HCT116 (cell line): ENCODE results near the gene TENT4A. TPM values are rescaled to one million over a fixed set of nuclear protein-coding genes. Genes with fewer than 3 reads are reported as not detected.

Experiments
- ATAC-seq: fragments of 200-7000 bp; cut with Tn5 transposase; 2 replicates; pipeline ENCODE4 v1.9.1; 2020; ENCODE audit warnings: mild to moderate bottlenecking, moderate library complexity
- BruUV-seq: library from RNA; stranded (reverse); fragments of 400-500 nt; replicated peaks from 2 replicates; lab custom pipeline; 2021; lab: Mats Ljungman, UMichigan
- CTCF ChIA-PET: fragments of 300-600 bp; sonication (Branson Sonifier 250); formaldehyde crosslinking; loops from one replicate; lab custom pipeline; 2021; ENCODE audit warnings: antibody characterized with exemption; lab: Charles Lee
- POLR2A ChIA-PET: fragments of 300-600, 350-600 bp; sonication (Branson Sonifier 250); formaldehyde crosslinking; loops from one replicate; lab custom pipeline; 2021; ENCODE audit warnings: antibody characterized with exemption; lab: Charles Lee
- RAD21 ChIA-PET, 2 experiments: fragments of 300-600 bp; sonication (Branson Sonifier 250); formaldehyde crosslinking; loops; one replicate each; lab custom pipeline; 2023; ENCODE audit warnings: low total read pairs in 2 of 2; ENCODE audit not compliant: uncharacterized antibody in 2 of 2, unreplicated experiment in 2 of 2, low non-redundant PET in 1 of 2; lab: Charles Lee
- DNase-seq: peaks from one replicate; pipeline ENCODE4 v3.0.0-alpha.2; 2010; ENCODE audit warnings: low read depth, low spot score
- H2AFZ ChIP-seq: fragments of 200-600 bp; shearing (Covaris generic), sonication (generic); 2 replicates; pipeline ENCODE4 v1.6.1; 2017; ENCODE audit warnings: low read depth, mixed run types, mixed read lengths, antibody characterized with exemption, low read length; ENCODE audit not compliant: poor library complexity, severe bottlenecking
- H3K27ac ChIP-seq: 2 replicates; pipeline ENCODE4 v1.5.1; 2012; ENCODE audit warnings: low read depth, low read length
- H3K27me3 ChIP-seq: fragments of 200-600 bp; sonication (generic); 2 replicates; pipeline ENCODE4 v1.6.1; 2016; ENCODE audit warnings: mixed run types, low read length, mixed read lengths; ENCODE audit not compliant: insufficient read depth
- H3K36me3 ChIP-seq, 2 experiments: fragments of 200-500 bp in 1 of 2; fragments of 200-600 bp in 1 of 2; sonication (Bioruptor generic) in 1 of 2; sonication (generic) in 1 of 2; 2 replicates each; pipeline versions ENCODE4 v1.5.1 to v1.6.1; 2014 to 2016; ENCODE audit warnings: low read length in 2 of 2, inconsistent platforms in 1 of 2, mixed read lengths in 1 of 2, mixed run types in 1 of 2; ENCODE audit not compliant: insufficient read depth in 2 of 2, control insufficient read depth in 1 of 2
- H3K4me1 ChIP-seq, 2 experiments: fragments of 200-600 bp in 1 of 2; sonication (generic) in 1 of 2; 2 replicates each; pipeline versions ENCODE4 v1.5.1 to v1.6.1; 2012 to 2017; ENCODE audit warnings: low read length in 2 of 2, inconsistent platforms in 1 of 2, mild to moderate bottlenecking in 1 of 2, mixed read lengths in 1 of 2, mixed run types in 1 of 2, moderate library complexity in 1 of 2; ENCODE audit not compliant: insufficient read depth in 2 of 2, control insufficient read depth in 1 of 2
- H3K4me2 ChIP-seq: fragments of 200-600 bp; sonication (generic); 2 replicates; pipeline ENCODE4 v1.6.1; 2017; ENCODE audit warnings: mixed run types, low read length, mixed read lengths
- H3K4me3 ChIP-seq, 2 experiments: fragments of 200-600 bp in 1 of 2; sonication (generic) in 1 of 2; replicated peaks in 1 of 2; 2 replicates each; pipeline ENCODE4 v1.5.1; 2011 to 2016; ENCODE audit warnings: low read length in 2 of 2, control low read depth in 1 of 2, low read depth in 1 of 2, mild to moderate bottlenecking in 1 of 2, mixed read lengths in 1 of 2, mixed run types in 1 of 2
- H3K79me2 ChIP-seq: fragments of 200-600 bp; sonication (generic); 2 replicates; pipeline ENCODE4 v1.6.1; 2017; ENCODE audit warnings: mild to moderate bottlenecking, mixed run types, low read length, moderate library complexity, mixed read lengths; ENCODE audit not compliant: insufficient read depth
- H3K9ac ChIP-seq: fragments of 200-600 bp; sonication (generic); 2 replicates; pipeline ENCODE4 v1.6.1; 2016; ENCODE audit warnings: low read length, mixed read lengths
- H3K9me2 ChIP-seq: fragments of 200-600 bp; sonication (generic), shearing (Covaris generic); 2 replicates; pipeline ENCODE4 v1.6.1; 2017; ENCODE audit warnings: mixed run types, mild to moderate bottlenecking, moderate library complexity; ENCODE audit not compliant: insufficient read depth
- H3K9me3 ChIP-seq, 2 experiments: fragments of 200-500 bp in 1 of 2; fragments of 200-600 bp in 1 of 2; sonication (Bioruptor generic) in 1 of 2; sonication (generic) in 1 of 2; 2 replicates each; pipeline ENCODE4 v1.6.1; 2014 to 2017; ENCODE audit warnings: low read length in 2 of 2, mixed read lengths in 2 of 2, inconsistent platforms in 1 of 2, low read depth in 1 of 2, mild to moderate bottlenecking in 1 of 2, mixed run types in 1 of 2, moderate library complexity in 1 of 2; ENCODE audit not compliant: control insufficient read depth in 1 of 2, insufficient read depth in 1 of 2
- H4K20me1 ChIP-seq: fragments of 200-600 bp; sonication (generic), shearing (Covaris generic); 2 replicates; pipeline ENCODE4 v1.6.1; 2017; ENCODE audit warnings: mixed run types, mild to moderate bottlenecking, moderate library complexity; ENCODE audit not compliant: insufficient read depth
- CBX3 ChIP-seq: IDR thresholded peaks from 2 replicates; pipeline ENCODE4 v1.6.1; 2012; ENCODE audit warnings: low read depth
- CEBPB ChIP-seq: IDR thresholded peaks from 2 replicates; pipeline ENCODE4 v1.6.1; 2012; ENCODE audit warnings: low read depth
- FOSL1 ChIP-seq: IDR thresholded peaks from 2 replicates; pipeline ENCODE4 v1.6.1; 2012; ENCODE audit warnings: low read depth
- JUND ChIP-seq: IDR thresholded peaks from 2 replicates; pipeline ENCODE4 v1.6.1; 2012
- POLR2A ChIP-seq: IDR thresholded peaks from 2 replicates; pipeline ENCODE4 v1.7.0; 2011; ENCODE audit warnings: borderline replicate concordance; ENCODE audit not compliant: insufficient read depth, insufficient read length; ENCODE audit errors: extremely low read depth
- POLR2AphosphoS5 ChIP-seq: IDR thresholded peaks from 2 replicates; pipeline ENCODE4 v1.6.1; 2011; ENCODE audit warnings: mild to moderate bottlenecking, low read depth, low read length, moderate library complexity
- SIN3A ChIP-seq: IDR thresholded peaks from 2 replicates; pipeline ENCODE4 v1.6.1; 2012; ENCODE audit warnings: low read depth
- SP1 ChIP-seq: IDR thresholded peaks from 2 replicates; pipeline ENCODE4 v1.6.1; 2012; ENCODE audit warnings: low read depth
- TCF7L2 ChIP-seq: IDR thresholded peaks from 2 replicates; pipeline ENCODE4 v1.7.0; 2011; ENCODE audit warnings: borderline replicate concordance, inconsistent platforms; ENCODE audit not compliant: insufficient read depth, insufficient read length; ENCODE audit errors: extremely low read depth
- YY1 ChIP-seq: IDR thresholded peaks from 2 replicates; pipeline ENCODE4 v1.6.1; 2011; ENCODE audit warnings: low read length, low read depth, moderate library complexity, mild to moderate bottlenecking; ENCODE audit not compliant: insufficient replicate concordance; ENCODE audit errors: extremely low read depth
- ZFX ChIP-seq: fragments of 450-650 bp; IDR thresholded peaks from 2 replicates; pipeline ENCODE4 v1.6.1; 2017
- ZNF274 ChIP-seq: fragments of 200-500 bp; sonication (Bioruptor generic); IDR thresholded peaks from 2 replicates; pipeline ENCODE4 v1.6.1; 2014; ENCODE audit warnings: mild to moderate bottlenecking, low read depth, low read length, inconsistent platforms
- intact Hi-C: fragments of 100-400 bp; cut with micrococcal nuclease; formaldehyde crosslinking; loops from 2 replicates; pipeline ENCODE4 v1.10.0; 2022
- total RNA-seq: library from RNA; stranded (reverse); gene quantifications from one replicate; pipeline ENCODE4 v1.2.1, GENCODE V29; 2021; ENCODE audit not compliant: unreplicated experiment
- TF ChIP-seq, protein P1 (sequence below): IDR thresholded peaks from 2 replicates; pipeline ENCODE4 v1.6.1; 2011; ENCODE audit warnings: mild to moderate bottlenecking, low read length, moderate library complexity; ENCODE audit not compliant: insufficient replicate concordance; ENCODE audit errors: extremely low read depth

Gene TENT4A
- total RNA-seq, 1 experiment from 2014 or later: 39.8 TPM

- H3K4me1 ChIP-seq: peaks cover 7 to 10% of the 10 kb centered on the region in 2 experiments; a peak in 3 of 4 replicates
- RAD21 ChIA-PET: no interaction called here
- TF ChIP-seq FOSL1 (no peak), JUND (no peak), YY1 (no peak), ZFX (no peak), POLR2A (no peak), CBX3 (no peak), TCF7L2 (no peak), SIN3A (no peak), SP1 (no peak), ZNF274 (no peak), CEBPB (no peak), POLR2AphosphoS5 (no peak)
- TF ChIP-seq, protein P1, sequence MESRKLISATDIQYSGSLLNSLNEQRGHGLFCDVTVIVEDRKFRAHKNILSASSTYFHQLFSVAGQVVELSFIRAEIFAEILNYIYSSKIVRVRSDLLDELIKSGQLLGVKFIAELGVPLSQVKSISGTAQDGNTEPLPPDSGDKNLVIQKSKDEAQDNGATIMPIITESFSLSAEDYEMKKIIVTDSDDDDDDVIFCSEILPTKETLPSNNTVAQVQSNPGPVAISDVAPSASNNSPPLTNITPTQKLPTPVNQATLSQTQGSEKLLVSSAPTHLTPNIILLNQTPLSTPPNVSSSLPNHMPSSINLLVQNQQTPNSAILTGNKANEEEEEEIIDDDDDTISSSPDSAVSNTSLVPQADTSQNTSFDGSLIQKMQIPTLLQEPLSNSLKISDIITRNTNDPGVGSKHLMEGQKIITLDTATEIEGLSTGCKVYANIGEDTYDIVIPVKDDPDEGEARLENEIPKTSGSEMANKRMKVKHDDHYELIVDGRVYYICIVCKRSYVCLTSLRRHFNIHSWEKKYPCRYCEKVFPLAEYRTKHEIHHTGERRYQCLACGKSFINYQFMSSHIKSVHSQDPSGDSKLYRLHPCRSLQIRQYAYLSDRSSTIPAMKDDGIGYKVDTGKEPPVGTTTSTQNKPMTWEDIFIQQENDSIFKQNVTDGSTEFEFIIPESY: no peak
- TF ChIP-seq, all 23 proteins: peak for 0
- no peak overlapping the region for H3K27ac ChIP-seq
- H3K9me3 ChIP-seq: no peaks in the 10 kb centered on the region
- intact Hi-C loops: no loop called here
- peaks cover 99% of the 10 kb centered on the region for H3K79me2 ChIP-seq
- H4K20me1 ChIP-seq: peaks cover 27% of the 10 kb centered on the region
- H3K36me3 ChIP-seq: peaks cover 6 to 38% of the 10 kb centered on the region in 2 experiments; a peak in 3 of 4 replicates
- ChIA-PET POLR2A (no interaction called here), CTCF (no interaction called here)
- ATAC-seq (no peak), DNase-seq (no peak)
- H3K4me3 ChIP-seq: no peak overlapping the region
- no peak overlapping the region for H2AFZ ChIP-seq
- no peaks in the 10 kb centered on the region for H3K9me2 ChIP-seq
- H3K9ac ChIP-seq: no peak overlapping the region
- H3K4me2 ChIP-seq: no peak overlapping the region
- BruUV-seq: no TSS peak
- no peaks in the 10 kb centered on the region for H3K27me3 ChIP-seq
Measured at GRCh38 chr5:6719896-6720560, 6.8 kb downstream of the TENT4A start.
